ENCODE results near the gene UGDH.

UGDH gene

GRCh38 chr4:39527296-39528060 lies at the start of gene UGDH (continued):
- 0 out of 2 replicates have a peak, but pooled peaks have one; percentile 15 for TF ChIP-seq SCRT1 (tag by site-specific recombination; IDR thresholded peaks at IDR 0.05; ENCODE audit: borderline replicate concordance)
- TF ChIP-seq ZBTB48 (tag by site-specific recombination; IDR thresholded peaks at IDR 0.05), result 0 out of 2 replicates have a peak, but pooled peaks have one; percentile 15
- peak; percentile 56 for TF ChIP-seq SP7 (tag by site-specific recombination; IDR thresholded peaks at IDR 0.05)
- no peak for TF ChIP-seq ZNF664 (tag by site-specific recombination; IDR thresholded peaks at IDR 0.05)
- peak; percentile 54; the same call in 1 of the 2 replicates for TF ChIP-seq ZNF561 (tag by site-specific recombination; IDR thresholded peaks at IDR 0.05; ENCODE audit: borderline replicate concordance)
- TF ChIP-seq ZXDB (tag by site-specific recombination; IDR thresholded peaks at IDR 0.05), result peak; percentile 44; the same call in 1 of the 2 replicates
- TF ChIP-seq ZBTB49 (tag by site-specific recombination; IDR thresholded peaks at IDR 0.05; ENCODE audit: low read depth), result no peak
- TF ChIP-seq ZNF785 (tag by site-specific recombination; IDR thresholded peaks at IDR 0.05), result 0 out of 2 replicates have a peak, but pooled peaks have one; percentile 67
- peak; percentile 41; the same call in 1 of the 2 replicates for TF ChIP-seq ZNF423 (tag by site-specific recombination; IDR thresholded peaks at IDR 0.05)
- peak; percentile 100 for TF ChIP-seq ZBTB20 (tag by site-specific recombination; IDR thresholded peaks at IDR 0.05)

GRCh38 chr4:39574946-39575345 lies 47.7 kb upstream of the UGDH start:
- ChIA-PET POLR2A (interaction anchor here (0.7 to 1.6 kb wide), 2 partner anchors 36 to 48 kb away, joined by 4 read pairs; partner anchors contain the start of gene UGDH), CTCF (interaction anchor here (0.6 kb wide), 1 partner anchor 263 kb away, joined by 4 read pairs; no protein-coding TSS in a partner anchor)
- Histone ChIP-seq H3K4me3 (ENCODE audit: low read depth, low read length) (no peak overlapping the region), H3K27ac (ENCODE audit: extremely low read depth, low read depth, low read length) (no peak overlapping the region), H3K36me3 (ENCODE audit: control insufficient read depth in 2 of 2, insufficient read depth in 1 of 2, low read length in 2 of 2) (no peaks in the 10 kb centered on the region), H3K9me3 (ENCODE audit: control insufficient read depth, insufficient read depth, low read depth, low read length) (no peaks in the 10 kb centered on the region), H3K4me1 (ENCODE audit: control insufficient read depth, insufficient read depth, low read length) (no peaks in the 10 kb centered on the region)
- TF ChIP-seq PRDM10 (tag by site-specific recombination; IDR thresholded peaks at IDR 0.05), result no peak
- no peak for TF ChIP-seq ZBTB11 (tag by site-specific recombination; conservative IDR thresholded peaks at IDR 0.05; ENCODE audit: low read depth)
- no peak for TF ChIP-seq ZSCAN4 (tag by site-specific recombination; IDR thresholded peaks at IDR 0.05)
- no peak for TF ChIP-seq ZBTB49 (tag by site-specific recombination; IDR thresholded peaks at IDR 0.05; ENCODE audit: low read depth)
- no peak for TF ChIP-seq ZNF747 (tag by site-specific recombination; IDR thresholded peaks at IDR 0.05)
- TF ChIP-seq SETDB1 (IDR thresholded peaks at IDR 0.05; ENCODE audit: insufficient read length, low read length), result no peak
